Stimulated activated CD4-positive, alpha-beta T cell treated with anti-CD3 and anti-CD28 coated beads, Interleukin-1b, Interleukin-23, amount 100 ng/mL, for 4 hours (primary cell): ENCODE data around the gene SH2B2.
"Not testable (repeated sequence)": the region's sequence is repeated elsewhere in the genome, so short reads cannot be mapped to it uniquely, and the experiment has no call there.

Experiments
- DNase-seq, 2 donors: peaks; one replicate each; pipeline ENCODE4 v3.0.0-alpha.2; 2020; ENCODE audit warnings: low read depth in 2 of 2

Gene SH2B2

DNA sequence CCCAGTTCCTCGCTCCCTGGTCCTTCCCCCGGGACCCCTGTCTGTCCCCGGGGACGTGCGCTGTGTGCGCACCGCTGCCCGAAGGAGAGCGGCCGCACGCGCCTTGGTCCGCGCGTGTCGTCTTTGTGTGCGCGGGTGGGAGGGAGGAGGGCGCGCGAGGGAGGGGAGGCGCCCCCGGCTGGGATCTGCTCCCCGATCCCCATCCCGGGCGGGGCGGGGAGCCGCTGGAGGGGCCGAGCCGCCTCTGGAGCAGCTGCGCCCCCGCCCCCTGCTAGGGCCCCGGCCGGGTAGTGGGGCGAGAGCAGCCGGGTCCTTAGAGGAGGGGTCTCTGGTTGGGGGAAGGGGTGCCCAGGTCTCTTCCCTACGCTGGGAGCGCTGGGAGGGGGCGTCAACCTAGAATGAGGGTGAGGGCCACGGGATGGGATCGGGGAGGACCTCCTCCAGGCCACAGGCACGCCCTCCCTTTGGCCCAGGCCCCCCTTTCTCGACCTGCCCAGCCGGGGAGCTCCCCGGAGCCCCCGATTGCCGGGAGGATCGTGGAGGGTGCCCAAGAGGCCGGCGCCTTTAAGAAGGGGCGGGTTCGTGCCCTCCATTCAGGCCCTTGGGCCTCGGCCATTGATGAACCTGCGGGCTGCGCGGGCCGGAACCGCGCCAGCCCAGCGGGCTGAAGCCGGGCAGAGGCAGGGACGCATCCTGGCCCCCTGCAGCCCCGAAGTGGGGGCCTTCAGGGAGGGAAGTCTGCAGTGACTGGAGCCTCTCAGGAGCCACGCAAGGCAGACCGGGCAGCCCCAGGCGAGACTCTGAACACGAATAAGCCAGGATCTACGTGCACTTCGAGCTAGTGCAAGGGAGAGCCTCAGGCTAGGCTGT, 678 bp downstream of the SH2B2 start:
- DNase-seq, result no peak

DNA sequence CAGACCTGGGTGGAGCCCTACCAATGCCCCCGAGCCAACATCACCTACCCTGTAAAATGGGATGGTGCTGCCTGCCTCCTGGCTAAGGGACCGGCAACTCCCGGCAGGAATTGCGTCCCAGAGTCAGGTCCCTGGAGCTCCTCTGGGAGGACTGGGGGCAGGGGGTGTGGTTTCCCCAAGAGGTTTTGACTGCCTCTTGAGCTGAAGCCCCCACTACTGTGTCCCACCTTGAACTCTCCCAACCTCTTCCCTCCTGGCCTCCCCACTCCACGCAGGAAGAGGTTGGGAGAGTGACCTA, 1.3 kb downstream of the SH2B2 start:
- no peak for DNase-seq

DNA sequence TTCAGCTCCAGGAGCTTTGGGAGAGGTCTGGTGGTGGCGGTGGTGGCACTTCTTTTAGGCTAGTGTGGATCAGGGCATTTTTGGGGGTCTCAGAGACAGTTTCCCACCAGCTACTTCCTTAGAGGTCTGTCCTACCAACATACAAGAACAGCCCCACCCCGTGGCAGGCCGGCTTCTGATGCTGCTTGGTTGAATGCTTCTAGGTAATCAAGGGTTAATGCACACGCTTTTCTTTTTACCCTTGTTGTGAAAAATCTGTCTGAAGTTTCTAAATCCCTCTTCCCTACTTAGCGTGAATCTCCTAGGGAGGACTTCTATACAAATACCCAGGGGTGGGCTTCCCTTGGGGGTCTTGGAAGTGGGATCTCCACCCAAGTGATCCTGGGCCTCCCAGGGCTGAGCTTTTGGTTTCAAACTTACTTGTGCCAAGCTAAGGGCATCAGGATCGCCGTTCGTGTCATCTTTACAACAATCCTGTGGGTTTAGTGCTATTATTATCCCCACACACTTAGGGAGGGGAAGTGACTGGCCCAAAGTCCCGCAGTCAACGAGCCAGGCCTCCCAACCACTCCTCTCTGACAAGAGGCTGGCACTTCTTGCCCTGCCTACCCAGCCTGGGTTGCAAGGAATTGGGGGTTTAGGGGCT, 1.7 kb downstream of the SH2B2 start:
- DNase-seq, result no peak

DNA sequence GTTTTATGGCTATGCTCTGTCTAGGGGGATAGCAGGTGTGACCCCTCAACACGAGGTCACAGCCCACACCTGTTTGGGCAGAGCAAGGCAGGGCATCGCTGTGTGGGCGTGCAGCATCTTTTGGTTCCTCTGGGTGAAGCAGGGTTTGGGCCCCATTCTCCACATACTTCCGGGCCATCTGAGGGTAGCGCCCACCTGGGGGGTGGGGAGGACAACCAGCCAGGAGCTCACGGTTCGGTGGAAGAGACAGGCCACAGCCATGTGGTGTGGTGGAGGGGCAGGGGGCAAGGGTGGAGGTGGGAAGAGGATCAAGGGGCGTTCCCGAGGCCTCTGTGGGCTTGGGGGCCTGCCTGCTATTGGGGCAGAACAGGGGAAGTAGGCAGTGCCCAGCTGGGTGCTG, 2.4 kb downstream of the SH2B2 start:
- no peak for DNase-seq

DNA sequence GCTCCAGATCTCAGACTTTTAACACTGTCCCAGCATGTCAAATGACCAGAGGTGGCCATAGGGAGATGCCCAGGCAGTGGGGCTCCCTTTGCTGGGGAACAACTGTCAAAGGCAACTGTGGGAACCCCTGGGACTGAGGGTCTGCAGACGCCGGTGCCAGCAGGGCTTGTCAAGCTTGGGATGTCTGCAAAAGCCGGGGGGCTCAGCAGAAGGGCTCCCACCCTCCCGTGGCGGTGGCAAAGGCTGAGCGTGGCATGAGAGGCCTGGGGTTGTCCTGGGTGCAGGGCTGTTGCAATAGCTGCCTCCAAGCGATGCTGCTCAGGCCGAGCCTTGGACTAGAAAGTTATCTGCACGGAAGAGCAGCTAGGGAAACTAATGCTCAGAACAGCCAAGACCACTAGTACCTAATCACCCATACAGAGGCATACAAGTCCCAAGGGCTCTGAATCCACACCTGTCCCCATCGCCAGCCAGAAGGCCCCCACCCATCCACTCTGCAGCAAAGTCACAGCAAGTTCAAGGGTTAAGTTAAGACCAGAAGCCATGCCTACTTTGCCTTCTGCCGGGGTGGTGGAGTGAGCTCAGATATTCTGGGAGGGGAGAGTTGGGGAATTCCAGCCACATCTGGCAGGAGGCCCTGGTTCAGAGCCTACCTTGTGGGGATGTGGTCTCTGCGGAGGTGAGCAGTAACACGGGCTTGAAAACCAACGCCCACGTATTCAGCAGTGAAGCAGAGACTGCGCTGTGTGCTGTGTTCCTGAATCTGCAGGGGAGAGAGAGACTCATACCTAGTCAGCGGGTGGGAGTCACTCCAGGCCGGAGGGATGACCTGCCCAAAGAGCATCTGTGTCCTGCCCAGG, 4.6 kb downstream of the SH2B2 start:
- peak in 1 of 2 donors; percentile 23 for DNase-seq

DNA sequence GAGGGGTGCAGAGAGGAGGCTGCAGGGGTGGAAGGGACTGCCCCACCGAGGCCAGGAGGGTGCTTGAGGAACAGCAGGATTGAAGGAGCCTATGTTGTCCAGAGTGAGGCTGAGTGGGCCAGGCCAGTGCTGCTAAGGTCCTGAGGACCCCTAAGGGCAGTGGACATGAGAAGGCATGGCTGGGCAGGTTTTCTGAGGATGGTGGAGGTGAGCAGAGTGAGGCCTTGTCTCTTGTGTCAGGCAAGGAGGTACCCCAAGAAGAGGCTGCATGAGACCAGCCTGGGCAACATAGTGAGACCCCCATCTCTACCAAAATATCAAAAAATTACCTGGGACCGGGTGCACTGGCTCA, 5.2 kb downstream of the SH2B2 start:
- DNase-seq, result no peak

DNA sequence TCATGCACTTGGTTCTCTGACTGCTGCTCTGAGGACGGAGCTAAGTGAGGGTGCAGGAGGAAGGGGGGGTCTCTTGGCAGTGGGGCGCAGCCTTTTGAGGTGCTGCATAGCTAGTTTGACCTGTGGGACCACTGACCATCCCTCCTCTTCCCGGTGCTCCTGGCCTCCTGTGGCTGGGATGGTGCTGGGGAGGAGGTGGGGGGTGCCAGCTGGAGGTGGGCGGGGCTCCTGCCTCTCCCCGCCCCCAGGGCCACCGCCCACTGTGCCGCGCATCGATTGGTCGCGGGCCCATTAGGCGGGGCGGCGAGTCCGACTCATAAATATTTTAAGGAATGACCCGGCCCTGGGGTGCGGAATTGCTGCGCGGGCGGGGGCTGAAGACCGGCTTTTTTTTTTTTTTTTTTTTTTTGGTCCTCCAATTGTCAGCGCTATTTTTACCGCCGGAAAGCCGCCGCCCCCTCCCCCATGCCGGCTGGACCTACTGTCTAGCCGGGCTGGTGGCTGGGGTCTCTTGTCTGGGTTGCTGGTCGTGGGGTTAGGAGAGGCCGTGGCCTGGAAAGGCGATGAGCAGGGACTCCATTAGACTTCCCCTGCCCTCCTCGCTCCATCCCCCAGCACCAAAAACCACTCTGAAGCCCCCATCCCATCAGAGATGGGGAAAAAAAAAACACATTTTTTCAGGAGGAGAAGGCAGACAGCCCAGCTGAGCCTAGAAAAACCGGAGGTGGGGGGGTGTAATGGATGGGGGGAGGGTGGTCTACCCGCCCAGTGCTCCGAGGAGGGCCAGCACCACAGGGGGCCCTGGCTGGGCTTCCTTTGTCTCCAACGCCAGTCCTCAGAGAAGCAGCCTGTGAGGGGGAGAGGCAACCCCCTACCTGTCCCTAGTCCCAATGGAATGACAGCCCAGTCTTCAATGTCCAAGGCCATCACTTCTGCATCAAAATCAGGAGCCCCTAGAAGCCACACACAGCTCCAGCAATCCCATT, 6.4 kb downstream of the SH2B2 start:
- no peak for DNase-seq

DNA sequence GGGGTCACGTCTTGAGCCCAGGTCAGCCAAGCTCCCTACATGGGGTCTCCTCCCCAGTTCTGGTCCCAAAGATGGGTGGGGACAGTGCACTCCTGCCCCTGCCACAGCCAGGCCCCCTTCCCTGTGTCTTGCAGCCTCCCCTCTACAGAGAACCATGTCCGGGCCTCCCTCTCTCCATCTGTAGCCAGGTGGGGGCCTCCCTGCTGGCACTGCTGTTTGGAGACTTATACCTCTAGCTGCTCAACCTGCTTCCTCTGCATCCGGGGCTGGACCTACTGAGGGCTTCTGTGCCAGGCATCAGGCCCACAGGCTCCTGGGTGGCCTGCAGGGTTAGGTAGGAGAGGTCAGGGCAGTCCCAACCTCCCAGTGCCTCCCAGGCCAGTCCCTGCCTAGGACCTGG, 7.9 kb downstream of the SH2B2 start:
- no peak for DNase-seq

DNA sequence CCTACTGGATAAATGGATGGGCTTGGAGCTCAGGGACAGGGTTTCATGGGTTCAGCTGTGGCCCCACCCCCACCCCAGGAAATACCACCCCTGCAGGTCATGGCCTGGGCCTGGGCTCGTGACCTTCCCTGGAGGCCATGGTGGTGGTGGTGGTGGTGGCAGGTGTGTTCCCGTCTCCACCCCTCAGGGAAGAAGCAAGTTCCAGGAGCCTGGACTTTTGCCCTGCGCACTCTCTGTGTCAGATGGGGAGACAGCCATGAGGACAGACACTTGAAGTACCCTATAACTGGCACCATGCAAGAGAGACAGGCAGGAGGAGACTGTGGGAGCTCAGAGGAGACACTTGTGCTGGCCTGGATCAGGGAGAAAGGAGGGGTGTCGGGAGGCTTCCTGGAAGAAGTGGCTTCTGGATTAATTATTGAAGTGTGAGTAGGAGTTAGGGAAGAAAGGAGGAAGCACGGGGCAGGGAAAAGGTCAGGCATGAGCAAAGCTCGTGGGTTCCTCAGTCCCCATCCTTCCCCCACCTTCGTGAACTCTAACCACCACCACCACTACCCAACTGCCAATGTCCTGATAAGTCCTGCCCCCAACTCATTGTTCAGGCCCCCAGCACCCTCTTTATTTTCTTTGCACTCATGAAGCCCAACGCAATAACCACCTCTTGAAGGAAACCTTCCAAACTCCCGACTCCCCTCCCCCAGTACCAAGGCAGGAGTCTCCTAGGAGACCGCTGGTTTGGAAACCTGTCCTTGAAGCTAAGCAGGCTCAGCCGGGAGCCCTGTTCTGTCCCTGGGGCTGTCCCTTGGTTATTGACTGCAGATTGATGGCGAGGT, 8.9 kb downstream of the SH2B2 start:
- DNase-seq, result no peak

DNA sequence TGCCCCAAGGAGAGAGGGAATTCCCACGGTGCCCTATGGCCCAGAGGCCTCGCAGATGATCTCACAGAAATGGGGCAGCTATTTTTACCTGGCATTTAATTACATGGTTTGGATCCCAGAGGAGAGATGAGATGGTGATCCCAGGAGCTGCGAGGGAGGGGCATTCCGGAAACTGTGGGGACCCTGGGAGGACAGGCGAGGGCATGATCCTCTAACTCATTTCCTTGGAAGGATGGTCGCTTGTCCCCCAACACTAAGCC, 9.4 kb downstream of the SH2B2 start:
- no peak for DNase-seq

DNA sequence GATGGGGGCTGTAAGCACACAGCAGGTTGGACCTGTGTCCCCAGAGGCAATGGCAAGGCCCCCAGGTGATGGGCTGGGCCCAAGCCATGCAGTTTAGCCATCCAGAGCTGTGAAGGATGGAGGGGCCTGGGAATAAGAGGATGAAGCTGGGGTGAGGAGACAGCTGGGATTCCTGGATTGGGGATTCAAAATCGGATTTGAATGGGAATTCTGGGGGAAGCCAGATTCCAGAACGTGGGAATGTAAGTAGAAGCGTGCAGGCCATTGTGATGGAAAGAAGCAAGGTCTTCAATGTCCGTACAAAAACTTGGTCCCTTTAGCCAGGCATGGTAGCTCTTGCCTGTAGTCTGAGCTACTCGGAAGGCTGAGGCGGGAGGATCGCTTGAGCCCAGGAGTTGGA, 9.8 kb downstream of the SH2B2 start:
- no peak for DNase-seq

DNA sequence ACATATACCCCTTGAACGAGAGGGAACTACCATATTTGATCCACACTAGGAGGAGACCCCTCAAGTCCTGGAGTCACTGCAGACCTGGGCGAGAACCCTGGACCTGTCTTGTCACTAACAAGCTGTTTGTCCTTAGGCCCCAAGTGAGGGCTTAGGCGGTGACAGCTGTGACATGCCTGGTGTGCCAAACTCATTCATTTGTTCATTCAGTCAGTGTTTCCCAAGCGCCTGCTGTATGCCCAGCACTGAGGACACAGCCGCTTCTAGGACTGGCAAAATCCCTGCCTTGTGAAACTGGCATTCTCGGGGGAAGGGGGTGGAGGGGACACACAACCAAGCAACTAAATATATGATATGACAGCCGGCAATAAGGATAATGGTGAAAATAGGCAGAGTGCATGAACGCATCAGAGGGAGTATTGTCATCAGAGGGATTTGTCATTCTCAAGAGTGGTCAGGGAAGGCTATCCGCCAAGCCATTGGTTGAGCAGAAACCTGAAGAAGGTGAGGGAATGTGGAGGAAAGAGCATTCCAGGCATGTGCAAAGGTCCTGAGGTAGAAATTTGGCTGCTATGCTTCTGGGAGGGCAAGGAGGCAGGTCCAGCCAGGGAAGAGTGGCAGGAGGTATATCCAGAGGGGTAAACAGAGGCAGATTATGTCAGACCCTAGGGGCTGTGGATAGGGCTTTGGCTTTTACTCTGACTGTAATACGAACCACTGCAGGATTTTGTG, 11.0 kb downstream of the SH2B2 start:
- DNase-seq, result no peak

DNA sequence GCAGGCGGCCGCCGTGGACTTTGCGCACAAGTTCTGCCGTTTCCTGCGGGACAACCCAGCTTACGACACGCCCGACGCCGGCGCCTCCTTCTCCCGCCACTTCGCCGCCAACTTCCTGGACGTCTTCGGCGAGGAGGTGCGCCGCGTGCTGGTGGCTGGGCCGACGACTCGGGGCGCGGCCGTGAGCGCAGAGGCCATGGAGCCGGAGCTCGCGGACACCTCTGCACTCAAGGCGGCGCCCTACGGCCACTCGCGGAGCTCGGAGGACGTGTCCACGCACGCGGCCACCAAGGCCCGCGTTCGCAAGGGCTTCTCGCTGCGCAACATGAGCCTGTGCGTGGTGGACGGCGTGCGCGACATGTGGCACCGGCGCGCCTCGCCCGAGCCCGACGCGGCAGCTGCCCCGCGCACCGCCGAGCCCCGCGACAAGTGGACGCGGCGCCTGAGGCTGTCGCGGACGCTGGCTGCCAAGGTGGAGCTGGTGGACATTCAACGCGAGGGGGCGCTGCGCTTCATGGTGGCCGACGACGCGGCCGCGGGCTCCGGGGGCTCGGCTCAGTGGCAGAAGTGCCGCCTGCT, 14.1 kb downstream of the SH2B2 start:
- DNase-seq, result no peak

DNA sequence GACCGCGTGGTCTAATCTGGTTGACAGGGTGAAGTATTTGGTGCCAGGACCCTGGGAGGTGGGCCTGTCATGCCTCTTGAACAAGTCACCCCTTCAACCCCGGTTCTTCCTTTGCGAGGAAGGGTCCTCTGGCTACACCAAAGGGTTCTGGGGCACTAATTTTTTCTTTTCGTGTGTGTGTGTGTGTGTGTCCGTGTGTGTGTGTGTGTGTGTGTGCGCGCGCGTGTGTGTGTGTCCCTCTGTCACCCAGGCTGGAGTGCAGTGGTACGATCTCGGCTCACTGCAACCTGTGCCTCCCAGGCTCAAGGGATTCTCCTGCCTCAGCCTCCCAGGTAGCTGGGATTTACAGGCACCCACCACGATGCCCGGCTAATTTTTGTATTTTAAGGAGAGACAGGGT, 14.7 kb downstream of the SH2B2 start:
- DNase-seq, result not testable (repeated sequence)

DNA sequence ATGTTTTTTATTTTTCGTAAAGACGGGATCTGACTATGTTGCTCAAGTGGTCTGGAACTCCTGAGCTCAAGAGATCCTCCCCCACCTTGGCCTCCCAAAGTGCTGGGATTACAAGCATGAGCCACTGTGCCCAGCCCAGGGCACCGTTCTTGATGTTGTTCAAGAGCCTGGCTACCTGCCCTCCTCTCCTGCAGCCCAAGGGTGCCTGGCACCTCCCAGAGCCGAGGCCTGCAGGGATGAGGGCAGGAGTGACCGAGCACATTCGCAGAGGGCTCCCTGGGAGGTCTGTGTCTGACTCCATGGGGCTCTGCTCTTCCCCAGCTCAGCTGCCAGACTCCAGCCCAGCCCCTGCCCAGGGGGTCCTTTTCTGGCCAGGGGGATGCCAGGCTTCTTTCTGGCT, 15.4 kb downstream of the SH2B2 start:
- DNase-seq, result no peak

DNA sequence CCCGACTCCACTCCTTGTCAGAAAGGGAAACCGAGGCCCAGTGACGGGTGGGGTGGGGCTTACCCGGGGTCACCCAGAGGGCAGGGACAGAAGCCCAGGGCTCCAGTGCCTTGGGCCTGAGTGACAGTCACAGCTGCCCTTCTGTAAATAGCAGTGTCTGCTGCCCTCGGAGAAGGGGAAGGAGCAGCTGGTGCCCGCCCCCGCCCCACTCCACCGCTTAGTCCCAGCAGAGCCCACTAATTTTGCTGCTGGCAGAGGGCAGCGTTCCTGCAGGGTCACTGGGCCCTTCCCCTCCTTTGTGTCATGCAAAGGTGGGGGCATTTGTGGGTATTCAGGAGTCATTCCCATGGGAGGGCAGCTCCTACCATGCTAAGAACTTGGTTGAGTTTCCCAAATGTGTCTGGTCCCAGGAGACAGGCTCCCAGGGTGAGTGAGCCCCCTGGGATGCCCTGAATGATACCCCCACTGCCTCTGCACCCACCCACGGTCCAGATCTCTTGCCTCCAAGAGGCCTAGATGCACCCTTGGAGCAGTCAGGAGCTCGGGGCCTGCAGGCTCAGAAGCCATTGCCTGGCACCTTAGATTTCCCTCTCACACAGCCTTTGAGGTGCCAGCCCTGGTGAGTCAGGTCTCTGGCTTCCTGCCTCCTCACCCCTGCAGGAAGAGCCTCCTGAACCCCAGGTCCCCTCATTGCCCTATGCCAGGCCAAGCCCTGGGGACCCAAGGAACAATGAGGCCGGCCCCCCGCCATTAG, 17.2 kb downstream of the SH2B2 start:
- DNase-seq, result no peak

DNA sequence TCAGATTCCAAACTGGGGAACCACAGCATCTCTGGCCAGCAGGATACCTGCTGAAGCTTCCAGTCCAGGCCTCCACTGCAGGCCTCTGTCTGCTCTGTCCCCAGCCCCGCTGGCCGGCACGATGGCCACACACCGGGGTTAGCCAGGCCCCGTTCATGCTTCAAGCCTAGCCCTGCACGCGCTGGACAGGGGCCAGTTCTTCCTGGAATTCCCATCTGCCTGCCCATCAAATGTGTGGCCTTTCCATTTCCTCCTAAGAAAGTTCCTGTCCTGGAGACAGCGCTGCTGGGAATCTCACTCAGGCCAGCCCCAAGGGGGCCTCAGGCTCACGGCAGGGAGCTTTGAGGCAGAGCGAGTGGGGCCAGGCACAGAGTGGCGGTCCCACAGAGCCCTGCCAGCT, 18.0 kb downstream of the SH2B2 start:
- no peak for DNase-seq

DNA sequence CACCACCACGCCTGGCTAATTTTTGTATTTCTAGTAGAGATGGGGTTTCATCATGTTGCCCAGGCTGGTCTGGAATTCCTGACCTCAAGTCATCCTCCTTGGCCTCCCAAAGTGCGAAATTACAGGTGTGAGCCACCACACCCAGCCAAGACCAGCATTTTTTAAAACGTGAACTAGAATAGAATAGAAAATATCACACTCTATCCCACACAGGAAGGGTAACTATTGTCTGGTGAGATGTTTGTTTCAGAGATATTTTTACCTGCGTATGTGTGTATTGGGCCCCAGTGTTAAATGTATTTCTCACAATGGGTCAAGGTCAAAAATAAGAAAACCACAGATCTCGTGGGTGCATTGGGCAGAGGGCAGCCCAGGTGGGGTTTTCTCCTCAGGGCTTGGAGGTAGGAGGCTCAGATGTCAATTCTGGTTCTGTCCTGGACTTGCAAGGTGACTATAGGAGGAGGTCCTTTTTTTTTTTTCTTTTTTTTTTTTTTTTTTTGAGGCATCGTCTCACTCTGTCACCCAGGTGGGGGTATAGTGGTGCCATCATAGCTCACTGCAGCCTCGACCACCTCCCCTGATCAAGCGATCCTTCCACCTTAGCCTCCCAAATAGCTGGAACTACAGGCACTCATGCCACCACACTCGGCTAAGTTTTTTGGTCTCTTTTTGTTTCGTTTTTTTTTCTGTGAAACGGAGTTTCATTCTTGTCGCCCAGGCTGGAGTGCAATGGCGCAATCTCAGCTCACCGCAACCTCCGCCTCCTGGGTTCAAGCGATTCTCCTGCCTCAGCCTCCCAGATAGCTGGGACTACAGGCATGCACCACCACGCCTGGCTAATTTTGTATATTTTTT, 19.0 kb downstream of the SH2B2 start:
- no peak for DNase-seq
